ENCODE data around the gene GRIK5.
"Not testable (repeated sequence)": the region's sequence is repeated elsewhere in the genome, so short reads cannot be mapped to it uniquely, and the experiment has no call there.

The GRIK5 gene

DNA sequence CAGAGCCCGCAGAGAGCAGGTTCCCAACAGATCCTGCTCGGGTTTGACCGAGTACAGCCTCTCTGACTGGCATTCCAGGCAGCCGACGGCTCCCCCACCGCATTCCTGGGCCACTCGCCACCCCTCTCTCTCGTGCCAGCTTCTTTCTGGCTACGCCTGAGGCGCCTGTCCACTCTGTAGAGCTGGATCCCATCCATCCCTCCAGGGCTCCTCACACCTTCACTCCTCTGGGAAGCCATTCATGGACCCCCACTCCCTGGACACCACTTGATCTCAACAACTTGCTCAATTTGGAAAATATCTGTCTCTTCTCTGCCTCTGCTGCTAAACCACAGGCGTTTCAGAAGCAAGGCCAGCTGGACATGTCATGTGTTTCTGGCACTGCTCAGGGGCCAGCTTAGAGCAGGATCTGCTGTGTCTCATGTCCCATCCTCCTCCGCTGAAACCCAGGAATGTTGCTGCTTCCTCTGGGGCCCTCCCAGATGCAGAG, 45.3 kb downstream of the GRIK5 start:
- DNase-seq (ENCODE audit: extremely low read depth, low read depth) = peak; percentile 14
- TF ChIP-seq, protein P1, sequence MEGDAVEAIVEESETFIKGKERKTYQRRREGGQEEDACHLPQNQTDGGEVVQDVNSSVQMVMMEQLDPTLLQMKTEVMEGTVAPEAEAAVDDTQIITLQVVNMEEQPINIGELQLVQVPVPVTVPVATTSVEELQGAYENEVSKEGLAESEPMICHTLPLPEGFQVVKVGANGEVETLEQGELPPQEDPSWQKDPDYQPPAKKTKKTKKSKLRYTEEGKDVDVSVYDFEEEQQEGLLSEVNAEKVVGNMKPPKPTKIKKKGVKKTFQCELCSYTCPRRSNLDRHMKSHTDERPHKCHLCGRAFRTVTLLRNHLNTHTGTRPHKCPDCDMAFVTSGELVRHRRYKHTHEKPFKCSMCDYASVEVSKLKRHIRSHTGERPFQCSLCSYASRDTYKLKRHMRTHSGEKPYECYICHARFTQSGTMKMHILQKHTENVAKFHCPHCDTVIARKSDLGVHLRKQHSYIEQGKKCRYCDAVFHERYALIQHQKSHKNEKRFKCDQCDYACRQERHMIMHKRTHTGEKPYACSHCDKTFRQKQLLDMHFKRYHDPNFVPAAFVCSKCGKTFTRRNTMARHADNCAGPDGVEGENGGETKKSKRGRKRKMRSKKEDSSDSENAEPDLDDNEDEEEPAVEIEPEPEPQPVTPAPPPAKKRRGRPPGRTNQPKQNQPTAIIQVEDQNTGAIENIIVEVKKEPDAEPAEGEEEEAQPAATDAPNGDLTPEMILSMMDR (IDR thresholded peaks at IDR 0.05; ENCODE audit: low read depth, low read length) = no peak

DNA sequence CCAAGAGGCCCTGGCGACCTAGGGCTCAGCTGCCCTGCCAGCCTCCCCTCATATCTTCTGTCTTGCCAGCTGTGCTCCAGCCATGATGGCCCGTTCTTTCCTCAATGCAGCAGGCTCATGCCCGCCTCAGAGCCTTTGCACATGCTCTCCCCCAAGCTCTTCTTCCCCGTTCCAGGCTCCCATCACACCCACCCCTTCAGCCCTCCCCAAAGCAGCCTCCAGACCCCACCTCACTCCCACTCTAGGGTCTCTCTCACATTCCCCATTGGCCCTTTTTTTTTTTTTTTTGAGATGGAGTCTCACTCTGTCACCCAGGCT, 46.1 kb downstream of the GRIK5 start:
- no peak for DNase-seq (ENCODE audit: extremely low read depth, low read depth)
- TF ChIP-seq, protein P1 (IDR thresholded peaks at IDR 0.05; ENCODE audit: low read depth, low read length) = no peak

DNA sequence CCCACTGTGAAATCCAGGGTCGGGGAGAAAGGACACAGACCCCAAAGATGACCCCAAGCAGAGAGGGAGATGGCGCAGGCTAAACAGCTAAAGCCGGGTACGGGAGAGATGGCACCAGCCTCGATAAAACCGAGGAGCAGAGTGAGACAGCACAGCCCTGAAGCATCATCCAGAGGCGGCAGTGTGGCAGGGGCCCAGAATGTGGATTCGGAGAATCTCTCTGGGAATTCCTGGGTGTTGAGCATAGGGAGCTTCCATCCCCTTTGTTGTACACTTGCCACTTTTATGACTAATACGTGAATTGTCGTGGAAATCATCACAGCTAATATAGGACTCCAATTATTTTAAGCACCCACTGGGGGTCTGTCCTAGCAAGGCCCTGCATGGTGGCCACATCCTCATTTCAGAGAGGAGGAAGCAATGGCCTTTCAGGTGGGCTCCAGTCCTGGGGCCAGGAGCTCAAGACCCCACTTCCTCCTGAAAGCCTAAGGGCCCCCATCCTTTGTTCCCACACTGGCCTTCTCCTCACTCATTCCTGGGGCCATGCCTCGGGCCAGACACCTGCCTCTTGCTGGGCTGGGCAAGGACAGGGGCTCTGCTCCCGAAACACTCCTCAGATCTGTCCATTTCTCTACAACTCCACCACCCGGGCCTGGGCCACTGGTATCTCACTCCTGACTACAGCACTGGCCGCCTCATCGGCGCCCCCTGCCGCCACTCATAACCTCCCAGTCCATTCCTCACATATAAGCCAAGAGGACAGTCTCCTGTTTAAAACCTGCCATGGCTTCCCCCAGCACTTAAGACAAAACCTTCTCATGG, 46.7 kb downstream of the GRIK5 start:
- DNase-seq (ENCODE audit: extremely low read depth, low read depth) = no peak
- TF ChIP-seq, protein P1 (IDR thresholded peaks at IDR 0.05; ENCODE audit: low read depth, low read length) = peak; percentile 33

DNA sequence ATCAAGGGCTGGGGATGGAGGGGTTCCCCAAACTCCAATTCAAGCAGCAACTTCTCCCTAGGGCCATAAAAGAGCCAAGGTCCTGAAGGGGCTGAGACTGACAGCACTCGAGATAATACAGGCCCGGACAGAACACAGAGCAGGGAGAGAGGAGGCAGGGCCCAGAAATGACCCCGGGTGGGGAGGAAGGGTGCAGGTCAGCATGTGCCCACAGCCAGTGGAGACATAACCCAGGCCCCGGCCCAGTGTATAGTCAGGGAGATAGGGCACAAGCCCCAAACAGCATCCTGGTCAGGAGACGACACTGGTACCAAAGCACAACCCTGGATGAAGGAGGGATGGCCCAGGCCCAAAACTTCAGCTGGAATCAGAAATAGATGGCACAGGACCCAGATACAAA, 47.4 kb downstream of the GRIK5 start:
- DNase-seq (ENCODE audit: extremely low read depth, low read depth) = no peak

DNA sequence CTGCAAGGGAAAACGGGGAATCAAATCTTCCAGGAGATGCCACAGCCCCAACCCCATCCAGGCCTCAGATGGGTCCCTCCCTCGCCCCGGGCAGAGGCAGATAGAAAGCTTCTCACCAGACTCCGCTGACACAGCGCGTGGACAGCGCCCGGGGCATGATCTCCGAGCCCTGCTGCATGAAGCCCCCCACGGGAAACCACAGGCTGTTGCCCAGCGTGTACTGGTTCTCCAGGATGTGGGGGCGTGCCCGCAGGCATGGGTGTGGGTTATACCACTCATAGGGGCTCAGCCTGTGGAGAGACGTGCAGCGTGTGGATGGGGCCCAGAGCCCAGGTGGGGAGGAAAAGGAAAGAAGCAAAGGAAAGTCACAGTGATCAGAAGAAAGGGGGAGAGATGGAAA, 48.8 kb downstream of the GRIK5 start:
- DNase-seq (ENCODE audit: extremely low read depth, low read depth) = no peak
- TF ChIP-seq, protein P1 (IDR thresholded peaks at IDR 0.05; ENCODE audit: low read depth, low read length) = no peak

More for the DNA sequence above, 47.4 kb downstream of the GRIK5 start:
- TF ChIP-seq, protein P1 (IDR thresholded peaks at IDR 0.05; ENCODE audit: low read depth, low read length) = no peak

DNA sequence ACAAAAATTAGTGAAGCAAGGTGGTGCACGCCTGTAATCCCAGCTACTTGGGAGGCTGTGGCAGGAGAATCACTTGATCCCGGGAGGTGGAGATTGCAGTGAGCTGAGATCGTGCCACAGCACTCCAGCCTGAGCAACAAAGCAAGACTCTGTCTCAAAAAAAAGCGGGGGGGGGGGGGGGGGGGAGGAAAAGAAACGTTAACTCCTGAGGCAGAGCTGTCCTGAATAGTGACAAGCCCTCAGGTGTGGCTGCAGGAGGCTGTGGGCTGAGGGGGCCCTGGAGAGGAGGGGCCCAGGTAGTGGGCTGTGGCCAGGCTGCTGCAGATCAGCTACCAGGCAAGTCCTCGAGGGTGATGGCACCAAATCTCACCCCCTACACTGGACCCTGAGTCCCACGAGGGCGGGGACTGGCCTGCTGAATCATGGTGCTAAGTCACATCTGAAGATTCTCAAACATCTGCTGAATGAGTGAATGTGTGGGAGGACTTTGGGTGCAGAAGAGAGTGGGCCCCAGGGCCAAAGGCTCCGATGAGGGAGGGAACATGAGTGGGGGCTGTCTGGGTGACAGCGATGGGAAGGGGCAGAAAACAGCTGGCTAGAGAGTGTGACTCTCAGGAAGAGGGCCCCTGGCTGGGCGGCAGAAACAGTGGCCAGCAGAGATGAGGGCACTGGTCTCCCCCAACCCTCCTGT, 51.4 kb downstream of the GRIK5 start:
- no peak for DNase-seq (ENCODE audit: extremely low read depth, low read depth)
- TF ChIP-seq, protein P1 (IDR thresholded peaks at IDR 0.05; ENCODE audit: low read depth, low read length) = no peak

DNA sequence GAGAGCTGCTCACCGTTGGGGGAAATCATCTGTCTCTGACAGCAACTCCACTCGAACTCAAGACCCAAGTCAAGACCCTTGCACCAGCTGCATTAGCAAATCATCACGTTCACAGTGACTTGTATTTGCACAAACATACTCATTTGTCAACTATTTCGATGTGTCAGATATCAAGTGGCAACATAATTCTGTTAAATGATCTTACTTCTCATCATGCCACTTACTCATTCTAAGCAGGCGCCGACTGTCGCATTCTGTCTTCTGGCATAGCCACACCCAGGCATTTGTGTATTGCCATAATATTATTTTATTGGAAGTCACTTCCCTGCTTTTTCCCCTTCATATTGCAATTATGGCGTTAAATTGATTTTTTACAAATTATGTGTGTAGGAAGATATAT, 53.0 kb downstream of the GRIK5 start:
- DNase-seq (ENCODE audit: extremely low read depth, low read depth) = no peak
- TF ChIP-seq, protein P1 (IDR thresholded peaks at IDR 0.05; ENCODE audit: low read depth, low read length) = no peak

DNA sequence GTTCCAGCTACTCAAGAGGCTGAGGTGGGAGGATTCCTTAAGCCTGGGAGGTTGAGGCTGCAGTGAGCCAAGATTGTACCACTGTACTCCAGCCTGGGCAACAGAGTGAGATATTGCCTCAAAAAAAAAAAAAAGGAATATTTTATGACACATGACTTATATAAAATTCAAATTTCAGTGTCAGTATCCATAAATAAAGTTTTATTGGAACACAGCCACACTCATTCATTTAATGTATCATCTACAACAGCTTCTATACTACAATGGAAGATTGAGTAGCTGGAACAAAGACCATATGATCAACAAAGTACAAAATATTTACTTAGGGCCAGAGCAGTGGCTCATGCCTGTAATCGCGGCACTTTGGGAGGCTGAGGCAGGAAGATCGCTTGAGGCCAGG, 57.3 kb downstream of the GRIK5 start:
- DNase-seq (ENCODE audit: extremely low read depth, low read depth) = not testable (repeated sequence)
